HCT116 (cell line): ENCODE measurements around the gene WDR88. TPM values are rescaled to one million over a fixed set of nuclear protein-coding genes. Genes with fewer than 3 reads are reported as not detected.
"Not testable (repeated sequence)": the region's sequence is repeated elsewhere in the genome, so short reads cannot be mapped to it uniquely, and the experiment has no call there.

Experiments used
- ATAC-seq: fragments of 200-7000 bp; cut with Tn5 transposase; 2 replicates; pipeline ENCODE4 v1.9.1; 2020; ENCODE audit warnings: mild to moderate bottlenecking, moderate library complexity
- BruUV-seq: library from RNA; stranded (reverse); fragments of 400-500 nt; replicated peaks from 2 replicates; lab custom pipeline; 2021; lab: Mats Ljungman, UMichigan
- CTCF ChIA-PET: fragments of 300-600 bp; sonication (Branson Sonifier 250); formaldehyde crosslinking; loops from one replicate; lab custom pipeline; 2021; ENCODE audit warnings: antibody characterized with exemption; lab: Charles Lee
- POLR2A ChIA-PET: fragments of 300-600, 350-600 bp; sonication (Branson Sonifier 250); formaldehyde crosslinking; loops from one replicate; lab custom pipeline; 2021; ENCODE audit warnings: antibody characterized with exemption; lab: Charles Lee
- RAD21 ChIA-PET, 2 experiments: fragments of 300-600 bp; sonication (Branson Sonifier 250); formaldehyde crosslinking; loops; one replicate each; lab custom pipeline; 2023; ENCODE audit warnings: low total read pairs in 2 of 2; ENCODE audit not compliant: uncharacterized antibody in 2 of 2, unreplicated experiment in 2 of 2, low non-redundant PET in 1 of 2; lab: Charles Lee
- DNase-seq: peaks from one replicate; pipeline ENCODE4 v3.0.0-alpha.2; 2010; ENCODE audit warnings: low read depth, low spot score
- H2AFZ ChIP-seq: fragments of 200-600 bp; shearing (Covaris generic), sonication (generic); 2 replicates; pipeline ENCODE4 v1.6.1; 2017; ENCODE audit warnings: low read depth, mixed run types, mixed read lengths, antibody characterized with exemption, low read length; ENCODE audit not compliant: poor library complexity, severe bottlenecking
- H3K27ac ChIP-seq: 2 replicates; pipeline ENCODE4 v1.5.1; 2012; ENCODE audit warnings: low read depth, low read length
- H3K27me3 ChIP-seq: fragments of 200-600 bp; sonication (generic); 2 replicates; pipeline ENCODE4 v1.6.1; 2016; ENCODE audit warnings: mixed run types, low read length, mixed read lengths; ENCODE audit not compliant: insufficient read depth
- H3K36me3 ChIP-seq, 2 experiments: fragments of 200-500 bp in 1 of 2; fragments of 200-600 bp in 1 of 2; sonication (Bioruptor generic) in 1 of 2; sonication (generic) in 1 of 2; 2 replicates each; pipeline versions ENCODE4 v1.5.1 to v1.6.1; 2014 to 2016; ENCODE audit warnings: low read length in 2 of 2, inconsistent platforms in 1 of 2, mixed read lengths in 1 of 2, mixed run types in 1 of 2; ENCODE audit not compliant: insufficient read depth in 2 of 2, control insufficient read depth in 1 of 2
- H3K4me1 ChIP-seq, 2 experiments: fragments of 200-600 bp in 1 of 2; sonication (generic) in 1 of 2; 2 replicates each; pipeline versions ENCODE4 v1.5.1 to v1.6.1; 2012 to 2017; ENCODE audit warnings: low read length in 2 of 2, inconsistent platforms in 1 of 2, mild to moderate bottlenecking in 1 of 2, mixed read lengths in 1 of 2, mixed run types in 1 of 2, moderate library complexity in 1 of 2; ENCODE audit not compliant: insufficient read depth in 2 of 2, control insufficient read depth in 1 of 2
- H3K4me2 ChIP-seq: fragments of 200-600 bp; sonication (generic); 2 replicates; pipeline ENCODE4 v1.6.1; 2017; ENCODE audit warnings: mixed run types, low read length, mixed read lengths
- H3K4me3 ChIP-seq, 2 experiments: fragments of 200-600 bp in 1 of 2; sonication (generic) in 1 of 2; replicated peaks in 1 of 2; 2 replicates each; pipeline ENCODE4 v1.5.1; 2011 to 2016; ENCODE audit warnings: low read length in 2 of 2, control low read depth in 1 of 2, low read depth in 1 of 2, mild to moderate bottlenecking in 1 of 2, mixed read lengths in 1 of 2, mixed run types in 1 of 2
- H3K79me2 ChIP-seq: fragments of 200-600 bp; sonication (generic); 2 replicates; pipeline ENCODE4 v1.6.1; 2017; ENCODE audit warnings: mild to moderate bottlenecking, mixed run types, low read length, moderate library complexity, mixed read lengths; ENCODE audit not compliant: insufficient read depth
- H3K9ac ChIP-seq: fragments of 200-600 bp; sonication (generic); 2 replicates; pipeline ENCODE4 v1.6.1; 2016; ENCODE audit warnings: low read length, mixed read lengths
- H3K9me2 ChIP-seq: fragments of 200-600 bp; sonication (generic), shearing (Covaris generic); 2 replicates; pipeline ENCODE4 v1.6.1; 2017; ENCODE audit warnings: mixed run types, mild to moderate bottlenecking, moderate library complexity; ENCODE audit not compliant: insufficient read depth
- H3K9me3 ChIP-seq, 2 experiments: fragments of 200-500 bp in 1 of 2; fragments of 200-600 bp in 1 of 2; sonication (Bioruptor generic) in 1 of 2; sonication (generic) in 1 of 2; 2 replicates each; pipeline ENCODE4 v1.6.1; 2014 to 2017; ENCODE audit warnings: low read length in 2 of 2, mixed read lengths in 2 of 2, inconsistent platforms in 1 of 2, low read depth in 1 of 2, mild to moderate bottlenecking in 1 of 2, mixed run types in 1 of 2, moderate library complexity in 1 of 2; ENCODE audit not compliant: control insufficient read depth in 1 of 2, insufficient read depth in 1 of 2
- H4K20me1 ChIP-seq: fragments of 200-600 bp; sonication (generic), shearing (Covaris generic); 2 replicates; pipeline ENCODE4 v1.6.1; 2017; ENCODE audit warnings: mixed run types, mild to moderate bottlenecking, moderate library complexity; ENCODE audit not compliant: insufficient read depth
- ATF3 ChIP-seq: IDR thresholded peaks from 2 replicates; pipeline ENCODE4 v1.6.1; 2012
- CEBPB ChIP-seq: IDR thresholded peaks from 2 replicates; pipeline ENCODE4 v1.6.1; 2012; ENCODE audit warnings: low read depth
- ELF1 ChIP-seq: IDR thresholded peaks from 2 replicates; pipeline ENCODE4 v1.6.1; 2012; ENCODE audit warnings: low read depth, borderline replicate concordance
- EZH2phosphoT487 ChIP-seq: fragments of 200-600 bp; IDR thresholded peaks from 2 replicates; pipeline ENCODE4 v1.6.1; 2018; ENCODE audit warnings: antibody characterized with exemption, borderline replicate concordance
- JUND ChIP-seq: IDR thresholded peaks from 2 replicates; pipeline ENCODE4 v1.6.1; 2012
- SRF ChIP-seq: IDR thresholded peaks from 2 replicates; pipeline ENCODE4 v1.6.1; 2012; ENCODE audit warnings: low read depth
- ZBTB33 ChIP-seq: IDR thresholded peaks from 2 replicates; pipeline ENCODE4 v1.6.1; 2011; ENCODE audit warnings: mild to moderate bottlenecking, low read length, moderate library complexity; ENCODE audit not compliant: insufficient replicate concordance; ENCODE audit errors: extremely low read depth
- ZNF274 ChIP-seq: fragments of 200-500 bp; sonication (Bioruptor generic); IDR thresholded peaks from 2 replicates; pipeline ENCODE4 v1.6.1; 2014; ENCODE audit warnings: mild to moderate bottlenecking, low read depth, low read length, inconsistent platforms
- intact Hi-C: fragments of 100-400 bp; cut with micrococcal nuclease; formaldehyde crosslinking; loops from 2 replicates; pipeline ENCODE4 v1.10.0; 2022
- total RNA-seq: library from RNA; stranded (reverse); gene quantifications from one replicate; pipeline ENCODE4 v1.2.1, GENCODE V29; 2021; ENCODE audit not compliant: unreplicated experiment

Gene WDR88
- total RNA-seq, 1 experiment from 2014 or later = not detected

- no peak overlapping the region for H2AFZ ChIP-seq
- H3K9ac ChIP-seq = no peak overlapping the region
- no peaks in the 10 kb centered on the region for H3K9me3 ChIP-seq
- H3K9me2 ChIP-seq = no peaks in the 10 kb centered on the region
- H3K27ac ChIP-seq = no peak overlapping the region
- RAD21 ChIA-PET = no interaction called here
- POLR2A ChIA-PET = no interaction called here
- intact Hi-C loops = no loop called here
- no peak overlapping the region for H3K4me2 ChIP-seq
- H4K20me1 ChIP-seq = no peaks in the 10 kb centered on the region
- no peaks in the 10 kb centered on the region for H3K79me2 ChIP-seq
- DNase-seq (no peak), ATAC-seq (no peak)
- no TSS peak for BruUV-seq
- H3K4me3 ChIP-seq = no peak overlapping the region
- H3K4me1 ChIP-seq = no peaks in the 10 kb centered on the region
- CTCF ChIA-PET = no interaction called here
- no peaks in the 10 kb centered on the region for H3K27me3 ChIP-seq
- no peaks in the 10 kb centered on the region; a peak in 1 of 4 replicates for H3K36me3 ChIP-seq
- TF ChIP-seq SRF (no peak), ELF1 (no peak), ZNF274 (no peak), EZH2phosphoT487 (no peak), CEBPB (no peak), ATF3 (no peak), ZBTB33 (no peak), JUND (no peak)
- TF ChIP-seq, all 23 proteins: peak for 0
These were observed 77.3 kb downstream of the WDR88 start for GRCh38 chr19:33208904-33209849.

DNA sequence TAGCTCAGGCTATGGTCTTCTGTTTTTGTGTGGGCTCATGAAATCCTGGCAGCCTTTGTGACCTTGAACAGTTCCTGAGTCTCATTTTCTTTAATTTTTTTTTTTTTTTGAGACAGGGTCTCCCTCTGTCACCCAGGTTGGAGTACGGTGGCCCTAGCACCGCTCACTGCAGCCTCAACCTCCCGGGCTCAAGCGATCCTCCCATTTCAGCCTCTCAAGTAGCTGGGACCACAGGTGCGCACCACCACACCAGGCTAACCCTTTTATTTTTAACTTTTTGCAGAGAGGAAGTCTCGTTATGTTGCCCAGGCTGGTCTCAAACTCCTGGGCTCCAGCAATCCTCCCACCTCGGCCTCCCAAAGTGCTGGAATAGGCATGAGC is 77.9 kb downstream of the WDR88 start:
- H4K20me1 ChIP-seq, H3K9me2 ChIP-seq, POLR2A ChIA-PET, BruUV-seq, H2AFZ ChIP-seq, H3K79me2 ChIP-seq, H3K9me3 ChIP-seq, RAD21 ChIA-PET, H3K27me3 ChIP-seq, H3K36me3 ChIP-seq, DNase-seq, H3K4me3 ChIP-seq, H3K4me1 ChIP-seq, H3K4me2 ChIP-seq, H3K9ac ChIP-seq, intact Hi-C loops, CTCF ChIA-PET, H3K27ac ChIP-seq, ATAC-seq: not testable (repeated sequence)
